A673 (cell line): ENCODE data around the gene RBCK1. TPM values are rescaled to one million over a fixed set of nuclear protein-coding genes. Genes with fewer than 3 reads are reported as not detected.
A peak's percentile ranks its signal among the peaks of the same experiment; 100 is the strongest.

Source experiments
- BruUV-seq: library from RNA; stranded (reverse); fragments of 400-500 nt; replicated peaks from 2 replicates; lab custom pipeline; 2021; lab: Mats Ljungman, UMichigan
- CTCF ChIA-PET: fragments of 300-600 bp; sonication (Branson Sonifier 250); formaldehyde crosslinking; loops from one replicate; lab custom pipeline; 2022; ENCODE audit warnings: antibody characterized with exemption; lab: Charles Lee
- POLR2A ChIA-PET: fragments of 300-600 bp; sonication (Branson Sonifier 250); formaldehyde crosslinking; loops from one replicate; lab custom pipeline; 2022; ENCODE audit warnings: antibody characterized with exemption; ENCODE audit not compliant: low non-redundant PET; lab: Charles Lee
- DNase-seq: peaks from one replicate; pipeline ENCODE4 v3.0.0-alpha.2; 2015; ENCODE audit warnings: low spot score
- H3K27ac ChIP-seq: fragments of 200-600 bp; sonication (generic); 2 replicates; pipeline ENCODE4 v1.5.1; 2016; ENCODE audit warnings: mixed run types, low read depth, mild to moderate bottlenecking, mixed read lengths, antibody characterized with exemption, low read length; ENCODE audit not compliant: poor library complexity, severe bottlenecking
- H3K27me3 ChIP-seq: fragments of 200-600 bp; sonication (generic); replicated peaks from 2 replicates; pipeline ENCODE4 v1.6.1; 2017; ENCODE audit warnings: mixed run types, low read depth, mild to moderate bottlenecking, mixed read lengths, antibody characterized with exemption, low read length; ENCODE audit not compliant: insufficient read depth, poor library complexity
- H3K36me3 ChIP-seq: fragments of 200-600 bp; sonication (generic); 2 replicates; pipeline ENCODE4 v1.6.1; 2016; ENCODE audit warnings: mixed run types, mild to moderate bottlenecking, mixed read lengths, antibody characterized with exemption, low read length; ENCODE audit not compliant: insufficient read depth, poor library complexity, severe bottlenecking
- H3K4me1 ChIP-seq: fragments of 200-600 bp; sonication (generic); 2 replicates; pipeline ENCODE4 v1.6.1; 2017; ENCODE audit warnings: mixed run types, mild to moderate bottlenecking, mixed read lengths, antibody characterized with exemption, low read length; ENCODE audit not compliant: insufficient read depth, poor library complexity, severe bottlenecking
- H3K4me3 ChIP-seq: fragments of 200-600 bp; sonication (generic); 2 replicates; pipeline ENCODE4 v1.5.1; 2016; ENCODE audit warnings: low read depth, mixed run types, mild to moderate bottlenecking, mixed read lengths, low read length; ENCODE audit not compliant: poor library complexity, severe bottlenecking
- H3K9me3 ChIP-seq: fragments of 200-600 bp; sonication (generic); 2 replicates; pipeline ENCODE4 v1.6.1; 2016; ENCODE audit warnings: mixed run types, low read depth, mild to moderate bottlenecking, mixed read lengths, antibody characterized with exemption, low read length; ENCODE audit not compliant: poor library complexity, severe bottlenecking
- CTCF ChIP-seq: fragments of 300-800, 200-600 bp; sonication (generic); conservative IDR thresholded peaks from 2 replicates; pipeline ENCODE4 v1.5.1; 2017; ENCODE audit warnings: low read depth, mild to moderate bottlenecking, antibody characterized with exemption, low read length, moderate library complexity, mixed read lengths
- EZH2 ChIP-seq: fragments of 200-600 bp; sonication (generic); IDR thresholded peaks from 2 replicates; pipeline ENCODE4 v1.6.1; 2017; ENCODE audit warnings: borderline replicate concordance, low read depth, mild to moderate bottlenecking, mixed read lengths, antibody characterized with exemption, low read length; ENCODE audit not compliant: poor library complexity, severe bottlenecking
- intact Hi-C: fragments of 100-400 bp; cut with micrococcal nuclease; formaldehyde crosslinking; loops from one replicate; pipeline ENCODE4 v1.10.0; 2022; ENCODE audit not compliant: unreplicated experiment
- total RNA-seq: library from RNA; stranded (reverse); gene quantifications from 2 replicates; pipeline ENCODE4 v1.2.3, GENCODE V29; 2021

RBCK1 gene
- total RNA-seq, 1 experiment from 2014 or later, result 72.0 TPM

- Histone ChIP-seq H3K9me3 (peaks cover 6% of the 10 kb centered on the region), H3K4me1 (peaks cover 9% of the 10 kb centered on the region), H3K4me3 (peak overlapping the region; percentile 100), H3K36me3 (peaks cover 20% of the 10 kb centered on the region), H3K27me3 (no peaks in the 10 kb centered on the region), H3K27ac (peak overlapping the region; percentile 95)
- intact Hi-C loops, result no loop called here
- no peak for DNase-seq
- TF ChIP-seq CTCF, result no peak
- CTCF ChIA-PET, result no interaction called here
- BruUV-seq, result no TSS peak
- POLR2A ChIA-PET, result no interaction called here
Measured at GRCh38 chr20:408843-409696, 971 bp downstream of the RBCK1 start.

GRCh38 chr20:409697-410559, 1.8 kb downstream of the RBCK1 start:
- intact Hi-C loops, result no loop called here
- CTCF ChIA-PET, result no interaction called here
- TF ChIP-seq EZH2, result no peak
- no peak for TF ChIP-seq CTCF

GRCh38 chr20:412081-412480, 4.0 kb downstream of the RBCK1 start:
- Histone ChIP-seq H3K27ac (no peak overlapping the region), H3K4me1 (peaks cover 9% of the 10 kb centered on the region), H3K36me3 (peaks cover 20% of the 10 kb centered on the region), H3K4me3 (no peak overlapping the region), H3K9me3 (peaks cover 6% of the 10 kb centered on the region), H3K27me3 (no peaks in the 10 kb centered on the region)
- ChIA-PET CTCF (no interaction called here), POLR2A (no interaction called here)
- BruUV-seq, result no TSS peak
- DNase-seq, result no peak
- TF ChIP-seq CTCF (no peak), EZH2 (no peak)
- intact Hi-C loops, result no loop called here

More at GRCh38 chr20:409697-410559, 1.8 kb downstream of the RBCK1 start:
- TSS peak; percentile 35 for BruUV-seq
- POLR2A ChIA-PET, result no interaction called here
- peak overlapping the region; percentile 100 for H3K4me3 ChIP-seq
- H3K4me1 ChIP-seq, result peaks cover 9% of the 10 kb centered on the region
- no peak for DNase-seq
- no peak overlapping the region for H3K27ac ChIP-seq
- H3K27me3 ChIP-seq, result no peaks in the 10 kb centered on the region
- H3K9me3 ChIP-seq, result peaks cover 6% of the 10 kb centered on the region
- H3K36me3 ChIP-seq, result peaks cover 20% of the 10 kb centered on the region
